Measurements from ENCODE around the gene FCRL1.

FCRL1 gene

GRCh38 chr1:157776971-157777391 lies 42.9 kb downstream of the FCRL1 start, which contains the start of gene FCRL2:
FCRL2 (minus strand) TSS chr1:157777132; CDS start chr1:157777073, 59 bp downstream.
- TF ChIP-seq CTCF (IDR thresholded peaks at IDR 0.05; ENCODE audit: borderline replicate concordance, insufficient read depth, low read depth, low read length): no peak
- H3K4me3 ChIP-seq (ENCODE audit: low read depth, low read length): no peak within 1 kb of the TSS

- no peak for TF ChIP-seq CTCF (IDR thresholded peaks at IDR 0.05; ENCODE audit: borderline replicate concordance, insufficient read depth, low read depth, low read length)
- no peak overlapping the region for H3K4me3 ChIP-seq (ENCODE audit: low read depth, low read length)
These were observed 44.6 kb downstream of the FCRL1 start for GRCh38 chr1:157775101-157775870.

DNA sequence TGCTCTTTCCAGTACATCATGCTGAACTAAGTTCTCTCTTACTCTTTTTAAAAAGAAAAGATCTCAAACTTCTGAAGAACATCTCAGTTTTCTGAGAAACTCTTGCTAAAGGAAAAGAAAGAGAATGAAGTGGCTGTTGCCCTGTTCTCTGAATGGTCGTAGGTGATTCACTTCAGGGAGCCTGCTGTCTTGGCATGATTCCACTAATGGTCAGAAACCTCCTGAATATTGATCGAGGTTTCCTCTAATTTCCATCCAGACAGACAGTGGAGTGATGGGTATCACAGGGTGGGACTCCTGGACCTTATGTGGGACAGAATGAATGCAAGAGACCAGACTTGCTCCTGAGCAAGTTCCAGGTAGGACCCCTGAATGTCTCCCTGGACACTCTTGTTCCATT lies 45.5 kb downstream of the FCRL1 start:
- no peak overlapping the region for H3K4me3 ChIP-seq (ENCODE audit: low read depth, low read length)
- TF ChIP-seq CTCF (IDR thresholded peaks at IDR 0.05; ENCODE audit: borderline replicate concordance, insufficient read depth, low read depth, low read length): no peak

GRCh38 chr1:157773493-157774350 lies 46.2 kb downstream of the FCRL1 start:
- peak; percentile 67 for TF ChIP-seq CTCF (IDR thresholded peaks at IDR 0.05; ENCODE audit: borderline replicate concordance, insufficient read depth, low read depth, low read length)
- no peak overlapping the region for H3K4me3 ChIP-seq (ENCODE audit: low read depth, low read length)

DNA sequence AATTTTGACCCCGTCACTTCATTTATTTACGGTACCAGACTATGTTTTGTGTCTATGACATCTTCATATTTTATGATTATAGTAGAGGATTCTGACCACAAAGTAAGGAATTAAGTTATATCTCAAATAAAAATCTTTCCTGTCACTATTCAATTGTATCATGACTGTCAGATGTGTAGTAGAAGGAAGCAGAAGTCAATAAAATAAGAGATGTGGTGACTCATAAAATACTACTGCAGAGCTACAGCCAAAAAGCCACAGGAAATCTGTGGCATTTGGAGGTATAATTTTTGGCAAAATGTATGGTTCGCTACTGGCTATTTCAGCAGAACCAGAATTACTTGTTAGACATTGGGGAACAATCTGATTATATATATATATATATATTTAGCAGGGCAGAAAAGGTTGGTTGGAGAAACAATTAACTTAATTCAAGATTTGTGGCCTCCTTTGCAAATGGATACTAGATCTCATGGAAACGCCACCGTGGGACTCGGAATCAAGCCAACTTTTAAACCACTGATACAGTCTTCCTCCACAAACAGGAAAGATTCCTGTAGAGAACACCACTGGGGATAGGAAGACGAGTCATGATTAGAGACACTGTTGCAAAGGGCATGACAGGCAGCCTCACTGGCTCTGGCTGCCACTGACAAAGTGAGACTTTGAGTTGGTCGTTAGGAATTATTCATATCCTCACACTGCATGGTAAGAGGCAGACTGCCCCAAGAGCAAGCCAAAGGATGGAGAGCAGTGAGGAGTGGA lies 48.1 kb downstream of the FCRL1 start:
- no peak for TF ChIP-seq CTCF (IDR thresholded peaks at IDR 0.05; ENCODE audit: borderline replicate concordance, insufficient read depth, low read depth, low read length)
- H3K4me3 ChIP-seq (ENCODE audit: low read depth, low read length): no peak overlapping the region

GRCh38 chr1:157770442-157771043 lies 49.4 kb downstream of the FCRL1 start:
- no peak overlapping the region for H3K4me3 ChIP-seq (ENCODE audit: low read depth, low read length)
- peak; percentile 48; the same call in 1 of the 2 replicates for TF ChIP-seq CTCF (IDR thresholded peaks at IDR 0.05; ENCODE audit: borderline replicate concordance, insufficient read depth, low read depth, low read length)

Data from GM12875 (cell line).